K562 (cell line): ENCODE data around the gene OR3A3. TPM values are rescaled to one million over a fixed set of nuclear protein-coding genes. Genes with fewer than 3 reads are reported as not detected.
A peak's percentile ranks its signal among the peaks of the same experiment; 100 is the strongest.

Experiments
- ATAC-seq: fragments of 200-7000 bp; cut with Tn5 transposase; 3 replicates; pipeline ENCODE4 v1.9.1; 2020; ENCODE audit warnings: moderate library complexity
- BruUV-seq: library from RNA; stranded (reverse); fragments of 400-500 nt; replicated peaks from 2 replicates; lab custom pipeline; 2021; lab: Mats Ljungman, UMichigan
- CTCF ChIA-PET: fragments of 300-600 bp; formaldehyde crosslinking; extraction: SDS; loops from one replicate; lab custom pipeline; 2021; ENCODE audit warnings: low intra/inter-chr PET ratio; lab: Yijun Ruan, JAX
- POLR2A ChIA-PET: fragments of 300-600, 350-650 bp; sonication (Branson Sonifier 250); formaldehyde crosslinking; extraction: SDS; loops from one replicate; lab custom pipeline; 2021; ENCODE audit warnings: antibody characterized with exemption, inconsistent platforms; lab: Yijun Ruan, JAX
- DNase-seq, 4 experiments: peaks; one replicate each; pipeline versions ENCODE4 v3.0.0 to v3.0.0-alpha.2; 2011 to 2018; ENCODE audit warnings: low spot score in 3 of 4, mixed read lengths in 3 of 4; ENCODE audit errors: extremely low read depth in 1 of 4
- FAIRE-seq: peaks from 2 replicates; lab custom pipeline; 2011; peaks lifted over from hg19 to GRCh38; lab: Jason Lieb, UNC
- H2AFZ ChIP-seq: 2 replicates; pipeline ENCODE4 v1.6.0; 2011; ENCODE audit warnings: low read depth, low read length, control low read depth, inconsistent platforms
- H3K27ac ChIP-seq: fragments of 200-600 bp; 3 replicates; pipeline ENCODE4 v1.8.0; 2011; ENCODE audit warnings: low read depth, mild to moderate bottlenecking, control low read depth, inconsistent platforms, low read length, moderate library complexity, mixed read lengths; ENCODE audit errors: extremely low read depth
- H3K27me3 ChIP-seq, 2 experiments: fragments of 300-600 bp in 1 of 2; 2 replicates in 1 of 2; 3 replicates in 1 of 2; pipeline versions ENCODE4 v1.6.0 to v1.8.0; 2011; ENCODE audit warnings: inconsistent platforms in 2 of 2, low read length in 2 of 2, mild to moderate bottlenecking in 1 of 2, mixed read lengths in 1 of 2, moderate library complexity in 1 of 2; ENCODE audit not compliant: control insufficient read depth in 2 of 2, insufficient read depth in 2 of 2
- H3K36me3 ChIP-seq: fragments of 300-600 bp; 3 replicates; pipeline ENCODE4 v1.8.0; 2011; ENCODE audit warnings: mild to moderate bottlenecking, low read length, inconsistent platforms; ENCODE audit not compliant: control insufficient read depth, insufficient read depth
- H3K4me1 ChIP-seq, 2 experiments: fragments of 200-600 bp in 1 of 2; replicated peaks in 1 of 2; 2 replicates in 1 of 2; 3 replicates in 1 of 2; pipeline versions ENCODE4 v1.5.1 to v1.8.0; 2011; ENCODE audit warnings: inconsistent platforms in 2 of 2, low read length in 2 of 2, mild to moderate bottlenecking in 1 of 2, mixed read lengths in 1 of 2, moderate library complexity in 1 of 2; ENCODE audit not compliant: control insufficient read depth in 2 of 2, insufficient read depth in 2 of 2
- H3K4me2 ChIP-seq: 2 replicates; pipeline ENCODE4 v1.6.1; 2011; ENCODE audit warnings: low read length, control low read depth, inconsistent platforms, mixed read lengths; ENCODE audit not compliant: insufficient read depth
- H3K4me3 ChIP-seq: fragments of 200-600 bp; sonication (generic), shearing (Covaris generic); 2 replicates; pipeline ENCODE4 v1.5.1; 2016; ENCODE audit warnings: control low read depth, inconsistent platforms
- H3K79me2 ChIP-seq: fragments of 200-600 bp; 3 replicates; pipeline ENCODE4 v1.8.0; 2011; ENCODE audit warnings: low read length, inconsistent platforms; ENCODE audit not compliant: control insufficient read depth, insufficient read depth
- H3K9ac ChIP-seq, 2 experiments: 2 replicates each; pipeline versions ENCODE4 v1.6.0 to v1.6.1; 2011; ENCODE audit warnings: low read depth in 2 of 2, low read length in 2 of 2, control low read depth in 1 of 2, inconsistent platforms in 1 of 2, mild to moderate bottlenecking in 1 of 2, mixed read lengths in 1 of 2; ENCODE audit not compliant: insufficient read depth in 1 of 2
- H3K9me1 ChIP-seq: one replicate; pipeline ENCODE4 v1.6.0; 2011; ENCODE audit warnings: inconsistent platforms, mild to moderate bottlenecking, low read length, moderate library complexity; ENCODE audit not compliant: control insufficient read depth, insufficient read depth
- H3K9me3 ChIP-seq: replicated peaks from 2 replicates; pipeline ENCODE4 v1.5.1; 2011; ENCODE audit warnings: low read depth, low read length, inconsistent platforms; ENCODE audit not compliant: control insufficient read depth, insufficient read depth
- H4K20me1 ChIP-seq: replicated peaks from 2 replicates; pipeline ENCODE4 v1.6.1; 2011; ENCODE audit warnings: low read length, inconsistent platforms, mixed read lengths; ENCODE audit not compliant: control insufficient read depth, insufficient read depth
- L3MBTL2 ChIP-seq: fragments of 450-650 bp; IDR thresholded peaks from 2 replicates; pipeline ENCODE4 v1.6.1; 2016; ENCODE audit warnings: mild to moderate bottlenecking, moderate library complexity
- RFX1 ChIP-seq: fragments of 450-650 bp; IDR thresholded peaks from 2 replicates; pipeline ENCODE4 v1.6.1; 2016; ENCODE audit warnings: mild to moderate bottlenecking, moderate library complexity
- STAT5A ChIP-seq: IDR thresholded peaks from 2 replicates; pipeline ENCODE4 v1.6.1; 2012; ENCODE audit warnings: low read length, inconsistent platforms, borderline replicate concordance
- TRIM25 ChIP-seq: fragments of 450-650 bp; IDR thresholded peaks from 2 replicates; pipeline ENCODE4 v1.7.0; 2016; ENCODE audit warnings: borderline replicate concordance
- ZFPM2 ChIP-seq: fragments of 250-450 bp; sonication (Bioruptor Pico); IDR thresholded peaks from 2 replicates; pipeline ENCODE4 v1.5.1; 2022; ENCODE audit warnings: mild to moderate bottlenecking
- WGBS: fragments of 100-300 bp; shearing (Covaris generic); methylation state at CpG from one replicate; pipeline ENCODE4 v1.1.6; 2016; ENCODE audit warnings: low coverage, mixed read lengths; ENCODE audit not compliant: insufficient coverage; ENCODE audit errors: missing lambda C conversion rate; 5-methylcytosine and 5-hydroxymethylcytosine counted together
- in situ Hi-C: fragments of 300-500 bp; cut with MboI; formaldehyde crosslinking; loops from 4 replicates; pipeline ENCODE4 v1.15.0; 2018; ENCODE audit warnings: inconsistent platforms, mixed read lengths
- intact Hi-C: fragments of 100-400 bp; cut with micrococcal nuclease; formaldehyde crosslinking; loops from 2 replicates; pipeline ENCODE4 v1.14.2; 2022
- polyA plus RNA-seq, 8 experiments: library from polyadenylated mRNA; depleted of rRNA in 4 of 8; stranded (reverse) in 5 of 8; unstranded in 3 of 8; fragments of >200 nt; fragmentation: Nextera tagmentation in 2 of 8; fragmentation: Illumina TruSeq in 1 of 8; extraction: Ambion mirVana in 2 of 8; extraction: Trizol in 1 of 8; gene quantifications; 2 replicates each; pipeline versions ENCODE4 v1.2.1 to v1.2.3, GENCODE V29; 2011 to 2014; ENCODE audit warnings: inconsistent platforms in 1 of 8, missing spikeins in 1 of 8
- total RNA-seq, 7 experiments: library from RNA; depleted of rRNA in 6 of 7; stranded (reverse); fragments of >200 nt in 6 of 7; fragmentation: Illumina TruSeq in 2 of 7; extraction: Trizol in 2 of 7; gene quantifications; 2 replicates each; pipeline versions ENCODE4 v1.2.1 to v1.2.3, GENCODE V29; 2011 to 2021; ENCODE audit warnings: low replicate concordance in 1 of 7
- TF ChIP-seq, protein P1 (sequence below): fragments of 250-450 bp; sonication (Bioruptor Pico); IDR thresholded peaks from 2 replicates; pipeline ENCODE4 v1.8.0; 2021; ENCODE audit warnings: borderline replicate concordance, mild to moderate bottlenecking, moderate library complexity; ENCODE audit not compliant: poor library complexity, severe bottlenecking
- TF ChIP-seq, protein P2 (sequence below), 2 experiments: IDR thresholded peaks; 2 replicates each; pipeline ENCODE4 v1.6.1; 2011; ENCODE audit warnings: borderline replicate concordance in 1 of 2, control low read depth in 1 of 2, low read depth in 1 of 2, low read length in 1 of 2, mild to moderate bottlenecking in 1 of 2, mixed read lengths in 1 of 2, moderate library complexity in 1 of 2; ENCODE audit not compliant: insufficient read depth in 1 of 2, insufficient read length in 1 of 2, poor library complexity in 1 of 2, severe bottlenecking in 1 of 2; ENCODE audit errors: extremely low read depth in 1 of 2

OR3A3 gene
- total and polyA plus RNA-seq, 9 of the 15 experiments (the other 6 are each of a cell fraction or from before 2014, with no cell fraction given): not detected

DNA sequence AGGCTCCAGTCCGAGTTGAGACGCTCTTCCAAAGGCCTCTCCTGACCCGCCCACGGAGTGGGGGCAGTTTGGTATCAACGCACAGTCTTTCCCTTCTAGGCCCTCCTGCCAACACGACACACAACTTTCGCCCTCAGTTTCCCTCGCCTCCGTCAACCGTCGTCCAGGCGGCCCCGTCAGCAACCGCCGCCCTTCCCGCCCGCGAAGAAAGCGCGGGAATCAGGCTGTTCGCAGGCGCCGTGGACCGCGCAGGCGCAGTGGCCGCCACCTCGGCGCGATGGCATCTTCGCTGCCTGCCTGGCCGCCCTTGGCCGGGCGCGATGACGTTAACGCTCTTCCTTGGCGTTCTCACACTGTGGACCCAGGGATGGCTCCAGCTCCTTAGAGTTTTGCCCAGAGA, 60.4 kb downstream of the OR3A3 start, which contains the start of gene SPATA22:
Gene SPATA22, minus strand, starts transcription at position 221 of the 400 bp plus-strand sequence. CDS start 2,494 bp downstream, outside the sequence.
- no peak within 1 kb of the TSS for H3K4me2 ChIP-seq
- intact Hi-C loops (no loop called here), in situ Hi-C loops (no loop called here)
- no peaks in the 10 kb centered on the region for H3K36me3 ChIP-seq
- H3K4me3 ChIP-seq: no peak within 1 kb of the TSS
- H3K27ac ChIP-seq: no peak within 1 kb of the TSS
- peaks cover 12 to 13% of the 10 kb centered on the region in 2 experiments; a peak in 3 of 5 replicates for H3K27me3 ChIP-seq
- H3K9ac ChIP-seq: no peak within 1 kb of the TSS
- CTCF ChIA-PET: no interaction called here
- no peak for ATAC-seq
- no peak for DNase-seq
- no peaks in the 10 kb centered on the region for H3K9me1 ChIP-seq
- no peaks in the 10 kb centered on the region for H3K79me2 ChIP-seq
- 20% methylated on average over 1 of the region's 38 CpGs for WGBS
- no TSS peak for BruUV-seq
- H2AFZ ChIP-seq: no peak within 1 kb of the TSS
- TF ChIP-seq RFX1 (no peak), TRIM25 (no peak), ZFPM2 (CRISPR knock-in tag) (no peak), L3MBTL2 (no peak), STAT5A (no peak)
- TF ChIP-seq, protein P1, sequence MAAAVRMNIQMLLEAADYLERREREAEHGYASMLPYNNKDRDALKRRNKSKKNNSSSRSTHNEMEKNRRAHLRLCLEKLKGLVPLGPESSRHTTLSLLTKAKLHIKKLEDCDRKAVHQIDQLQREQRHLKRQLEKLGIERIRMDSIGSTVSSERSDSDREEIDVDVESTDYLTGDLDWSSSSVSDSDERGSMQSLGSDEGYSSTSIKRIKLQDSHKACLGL (CRISPR knock-in tag): no peak
- TF ChIP-seq, protein P2, sequence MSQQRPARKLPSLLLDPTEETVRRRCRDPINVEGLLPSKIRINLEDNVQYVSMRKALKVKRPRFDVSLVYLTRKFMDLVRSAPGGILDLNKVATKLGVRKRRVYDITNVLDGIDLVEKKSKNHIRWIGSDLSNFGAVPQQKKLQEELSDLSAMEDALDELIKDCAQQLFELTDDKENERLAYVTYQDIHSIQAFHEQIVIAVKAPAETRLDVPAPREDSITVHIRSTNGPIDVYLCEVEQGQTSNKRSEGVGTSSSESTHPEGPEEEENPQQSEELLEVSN (IDR thresholded peaks at IDR 0.05; ENCODE audit: borderline replicate concordance in 1 of 2, extremely low read depth in 1 of 2, insufficient read depth in 1 of 2, insufficient read length in 1 of 2, low read depth in 1 of 2, low read length in 1 of 2, poor library complexity in 1 of 2, severe bottlenecking in 1 of 2): peak in 1 of 2 experiments; percentile 43
- no peak for FAIRE-seq
- H3K9me3 ChIP-seq: no peaks in the 10 kb centered on the region
- no peaks in the 10 kb centered on the region for H4K20me1 ChIP-seq
- no peaks in the 10 kb centered on the region; a peak in 1 of 5 replicates for H3K4me1 ChIP-seq
- POLR2A ChIA-PET: no interaction called here
